Activated CD8-positive, alpha-beta memory T cell treated with anti-CD3 and anti-CD28 coated beads for 4 hours (primary cell): ENCODE data around the gene B4GAT1.

Experiments
- DNase-seq, 2 donors: peaks; one replicate each; pipeline ENCODE4 v3.0.0-alpha.2; 2020; ENCODE audit warnings: low read depth in 2 of 2

Gene B4GAT1

DNA sequence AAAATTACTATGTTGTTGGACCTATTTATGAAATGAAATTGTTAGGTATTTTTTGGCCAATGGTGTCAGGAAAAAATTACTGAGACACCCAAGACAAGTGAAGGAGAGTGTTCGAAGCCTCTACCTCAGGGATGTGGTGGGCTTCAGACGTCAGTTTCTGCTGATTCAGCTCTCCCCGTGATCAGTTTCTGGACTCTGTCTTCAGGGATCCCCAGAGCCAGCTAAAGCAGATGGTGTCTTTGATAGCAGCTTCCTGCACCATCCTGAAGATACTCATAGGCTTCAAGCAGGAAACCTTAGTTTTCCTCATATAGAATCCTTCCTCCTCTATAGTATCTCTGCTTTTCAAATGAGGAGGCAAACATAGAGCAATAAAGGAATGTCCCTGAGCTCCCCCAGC, 38.0 kb downstream of the B4GAT1 start:
- no peak for DNase-seq

DNA sequence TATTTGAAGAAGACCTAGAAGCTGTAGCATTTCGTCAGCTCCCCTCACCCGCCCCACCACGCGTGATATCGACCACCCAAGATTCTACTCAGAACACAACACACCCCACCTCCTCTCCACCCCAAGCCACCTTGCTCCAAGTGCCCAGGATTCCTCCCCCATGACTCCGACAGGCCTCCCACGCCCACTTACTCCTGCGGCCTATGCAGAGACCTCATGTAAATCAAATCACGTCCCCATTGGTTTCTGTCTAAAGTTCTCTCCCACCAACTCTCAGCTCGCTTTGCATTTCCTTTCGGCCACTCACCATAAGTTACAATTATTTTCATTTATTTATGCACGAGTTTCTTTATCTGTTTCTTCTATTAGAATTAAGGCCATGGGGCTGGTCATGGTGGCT, 44.8 kb downstream of the B4GAT1 start:
- no peak for DNase-seq

DNA sequence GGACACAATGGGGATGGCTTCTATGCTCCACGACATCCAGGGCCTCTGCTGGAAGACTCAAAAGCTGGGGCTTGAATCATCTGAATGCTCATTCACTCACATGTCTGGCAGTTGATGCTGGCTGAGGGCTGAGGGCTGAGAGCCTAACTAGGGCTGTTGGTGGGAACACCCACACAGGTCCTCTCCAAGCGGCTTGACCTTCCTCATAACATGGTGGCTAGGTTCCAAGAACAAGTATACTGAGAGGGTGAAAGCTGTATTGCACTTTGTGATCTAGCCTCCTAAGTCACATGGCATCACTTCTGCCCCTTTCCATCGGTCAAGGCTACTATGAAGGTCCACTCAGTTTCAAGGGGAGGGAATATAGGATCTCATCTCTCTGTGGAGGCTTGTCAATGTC, 48.2 kb downstream of the B4GAT1 start:
- DNase-seq, result no peak

DNA sequence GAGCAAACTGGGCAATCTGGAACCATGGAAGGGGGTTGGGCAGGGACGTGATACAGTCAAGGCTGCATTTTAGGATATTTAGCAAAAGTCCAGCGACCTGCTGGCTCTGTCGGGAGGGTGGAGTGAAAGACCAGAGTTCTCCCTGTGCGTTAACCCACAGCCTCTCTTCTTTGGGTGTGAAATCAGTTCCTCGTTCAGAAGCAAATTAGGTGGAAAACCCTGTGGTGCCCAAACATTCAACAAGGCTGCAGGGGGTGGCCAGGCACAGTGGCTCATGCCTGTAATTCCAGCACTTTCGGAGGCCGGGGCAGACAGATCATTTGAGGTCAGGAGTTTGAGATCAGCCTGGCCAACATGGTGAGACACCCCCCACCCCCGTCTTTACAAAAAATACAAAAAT, 49.8 kb downstream of the B4GAT1 start:
- DNase-seq, result no peak
